ENCODE measurements around the gene HES5.

The HES5 gene

DNA sequence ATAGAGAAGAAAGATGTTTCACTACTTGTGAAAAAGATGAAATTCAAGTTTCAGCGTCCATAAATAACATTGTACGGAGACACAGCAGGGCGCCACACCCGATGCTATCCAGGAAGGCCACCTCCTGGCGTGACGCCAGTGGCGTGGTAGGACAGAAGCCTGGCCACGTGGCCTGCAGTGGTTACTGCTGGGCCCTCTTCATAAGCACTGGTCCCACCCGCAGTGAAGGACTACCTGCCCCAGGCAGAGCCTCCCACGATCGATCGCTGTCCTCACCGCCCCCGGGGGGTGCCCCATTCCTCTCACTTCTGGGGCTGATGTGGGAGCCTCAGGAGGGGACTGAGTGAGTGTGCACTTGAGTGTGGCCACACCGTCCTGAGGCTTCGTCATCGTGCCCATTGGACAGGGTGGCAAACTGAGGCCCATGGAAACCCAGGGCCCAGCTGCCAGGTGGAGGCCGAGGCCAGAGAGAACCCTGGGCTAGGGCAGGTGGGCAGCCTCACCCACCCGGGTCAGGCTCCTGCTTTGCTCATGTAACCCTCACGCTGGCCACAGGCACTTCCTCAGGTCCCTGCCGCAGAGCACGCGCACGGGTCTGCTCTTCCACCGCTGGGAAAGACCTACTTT is 11.7 kb upstream of the HES5 start:
- no peak overlapping the region for H2AFZ ChIP-seq
- peaks cover 5% of the 10 kb centered on the region for H3K4me1 ChIP-seq
- H3K9me3 ChIP-seq (ENCODE audit: control insufficient read depth, low read length): no peaks in the 10 kb centered on the region
- H3K9ac ChIP-seq: no peak overlapping the region
- no peak overlapping the region for H3K4me2 ChIP-seq (ENCODE audit: low read length)
- no peaks in the 10 kb centered on the region for H3K36me3 ChIP-seq (ENCODE audit: control insufficient read depth, insufficient read depth, low read length)
- no peaks in the 10 kb centered on the region for H3K79me2 ChIP-seq
- no peak overlapping the region for H3K27ac ChIP-seq
- TF ChIP-seq, protein P1, sequence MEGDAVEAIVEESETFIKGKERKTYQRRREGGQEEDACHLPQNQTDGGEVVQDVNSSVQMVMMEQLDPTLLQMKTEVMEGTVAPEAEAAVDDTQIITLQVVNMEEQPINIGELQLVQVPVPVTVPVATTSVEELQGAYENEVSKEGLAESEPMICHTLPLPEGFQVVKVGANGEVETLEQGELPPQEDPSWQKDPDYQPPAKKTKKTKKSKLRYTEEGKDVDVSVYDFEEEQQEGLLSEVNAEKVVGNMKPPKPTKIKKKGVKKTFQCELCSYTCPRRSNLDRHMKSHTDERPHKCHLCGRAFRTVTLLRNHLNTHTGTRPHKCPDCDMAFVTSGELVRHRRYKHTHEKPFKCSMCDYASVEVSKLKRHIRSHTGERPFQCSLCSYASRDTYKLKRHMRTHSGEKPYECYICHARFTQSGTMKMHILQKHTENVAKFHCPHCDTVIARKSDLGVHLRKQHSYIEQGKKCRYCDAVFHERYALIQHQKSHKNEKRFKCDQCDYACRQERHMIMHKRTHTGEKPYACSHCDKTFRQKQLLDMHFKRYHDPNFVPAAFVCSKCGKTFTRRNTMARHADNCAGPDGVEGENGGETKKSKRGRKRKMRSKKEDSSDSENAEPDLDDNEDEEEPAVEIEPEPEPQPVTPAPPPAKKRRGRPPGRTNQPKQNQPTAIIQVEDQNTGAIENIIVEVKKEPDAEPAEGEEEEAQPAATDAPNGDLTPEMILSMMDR (IDR thresholded peaks at IDR 0.05): no peak
- no peak overlapping the region for H3K4me3 ChIP-seq (ENCODE audit: low read depth, low read length)
- H3K27me3 ChIP-seq (ENCODE audit: control insufficient read depth, insufficient read depth, low read length): no peaks in the 10 kb centered on the region

- H3K4me3 ChIP-seq (ENCODE audit: low read depth, low read length): no peak overlapping the region
- no peaks in the 10 kb centered on the region for H3K9me3 ChIP-seq (ENCODE audit: control insufficient read depth, low read length)
- no peaks in the 10 kb centered on the region for H3K36me3 ChIP-seq (ENCODE audit: control insufficient read depth, insufficient read depth, low read length)
- no peak overlapping the region for H2AFZ ChIP-seq
- no peaks in the 10 kb centered on the region for H3K27me3 ChIP-seq (ENCODE audit: control insufficient read depth, insufficient read depth, low read length)
- no peak overlapping the region for H3K9ac ChIP-seq
- no peak overlapping the region for H3K4me2 ChIP-seq (ENCODE audit: low read length)
- TF ChIP-seq, protein P1 (IDR thresholded peaks at IDR 0.05): no peak
- no peak overlapping the region for H3K27ac ChIP-seq
- no peaks in the 10 kb centered on the region for H3K79me2 ChIP-seq
- H3K4me1 ChIP-seq: peaks cover 5% of the 10 kb centered on the region
Measured at GRCh38 chr1:2540816-2541492, 10.9 kb upstream of the HES5 start.

GRCh38 chr1:2539312-2539907 is 9.3 kb upstream of the HES5 start:
- H3K36me3 ChIP-seq (ENCODE audit: control insufficient read depth, insufficient read depth, low read length): no peaks in the 10 kb centered on the region
- H3K4me2 ChIP-seq (ENCODE audit: low read length): no peak overlapping the region
- H3K4me1 ChIP-seq: no peaks in the 10 kb centered on the region
- H2AFZ ChIP-seq: no peak overlapping the region
- H3K79me2 ChIP-seq: no peaks in the 10 kb centered on the region
- no peak overlapping the region for H3K27ac ChIP-seq
- H3K9me3 ChIP-seq (ENCODE audit: control insufficient read depth, low read length): no peaks in the 10 kb centered on the region
- H3K27me3 ChIP-seq (ENCODE audit: control insufficient read depth, insufficient read depth, low read length): no peaks in the 10 kb centered on the region
- no peak overlapping the region for H3K9ac ChIP-seq
- TF ChIP-seq, protein P1 (IDR thresholded peaks at IDR 0.05): no peak
- no peak overlapping the region for H3K4me3 ChIP-seq (ENCODE audit: low read depth, low read length)

GRCh38 chr1:2538872-2539271 is 8.8 kb upstream of the HES5 start:
- H3K4me1 ChIP-seq: no peaks in the 10 kb centered on the region
- no peak overlapping the region for H3K4me3 ChIP-seq (ENCODE audit: low read depth, low read length)
- TF ChIP-seq, protein P1 (IDR thresholded peaks at IDR 0.05): no peak
- H2AFZ ChIP-seq: no peak overlapping the region
- no peaks in the 10 kb centered on the region for H3K27me3 ChIP-seq (ENCODE audit: control insufficient read depth, insufficient read depth, low read length)
- no peak overlapping the region for H3K9ac ChIP-seq
- H3K79me2 ChIP-seq: no peaks in the 10 kb centered on the region
- H3K36me3 ChIP-seq (ENCODE audit: control insufficient read depth, insufficient read depth, low read length): no peaks in the 10 kb centered on the region
- no peak overlapping the region for H3K4me2 ChIP-seq (ENCODE audit: low read length)
- no peak overlapping the region for H3K27ac ChIP-seq
- H3K9me3 ChIP-seq (ENCODE audit: control insufficient read depth, low read length): no peaks in the 10 kb centered on the region
